H1 (cell line): ENCODE results near the gene DENND1A. TPM values are rescaled to one million over a fixed set of nuclear protein-coding genes. Genes with fewer than 3 reads are reported as not detected.

Source experiments
- ATF3 ChIP-seq: IDR thresholded peaks from 2 replicates; pipeline ENCODE4 v1.6.1; 2011; ENCODE audit warnings: low read depth, mild to moderate bottlenecking, low read length; ENCODE audit not compliant: insufficient read depth
- EP300 ChIP-seq, 2 experiments: IDR thresholded peaks; 1 replicate in 1 of 2; 2 replicates in 1 of 2; pipeline ENCODE4 v1.6.1; 2011 to 2012; ENCODE audit warnings: low read depth in 2 of 2, low read length in 2 of 2, mild to moderate bottlenecking in 2 of 2, borderline replicate concordance in 1 of 2, inconsistent platforms in 1 of 2, moderate library complexity in 1 of 2
- RXRA ChIP-seq: IDR thresholded peaks from 2 replicates; pipeline ENCODE4 v1.6.1; 2011; ENCODE audit warnings: low read depth, mild to moderate bottlenecking, low read length, moderate library complexity; ENCODE audit not compliant: insufficient read depth
- polyA plus RNA-seq, 7 experiments: library from polyadenylated mRNA; depleted of rRNA in 3 of 7; stranded (reverse) in 5 of 7; unstranded in 2 of 7; fragments of >200 nt in 5 of 7; fragments of 200-250 nt in 2 of 7; gene quantifications; 1 replicate in 5 of 7; 2 replicates in 1 of 7; 4 replicates in 1 of 7; pipeline versions ENCODE4 v1.2.1 to v1.2.3, GENCODE V29; 2011 to 2013; ENCODE audit warnings: missing spikeins in 2 of 7, mixed read lengths in 2 of 7
- total RNA-seq: library from RNA; stranded (reverse); fragmentation: NEBNext Ultra II Directional; extraction: Animal tissue kit (Norgen Biotek cat#: 25700); gene quantifications from 2 replicates; pipeline ENCODE4 v1.2.1, GENCODE V29; 2021

DENND1A gene
- total and polyA plus RNA-seq, 2 of the 8 experiments (the other 6 are each of a cell fraction or from before 2014, with no cell fraction given): 24.1 to 26.4 TPM

- TF ChIP-seq RXRA (no peak), EP300 (IDR thresholded peaks at IDR 0.05; ENCODE audit: borderline replicate concordance in 1 of 2, low read depth in 2 of 2, low read length in 2 of 2) (no peak), ATF3 (no peak)
Observed at GRCh38 chr9:123848447-123849085, 81.4 kb downstream of the DENND1A start (continued).
